Transverse colon (tissue), 4 donors: ENCODE data around the gene PRR5L. TPM values are rescaled to one million over a fixed set of nuclear protein-coding genes. Genes with fewer than 3 reads are reported as not detected.
A peak's percentile ranks its signal among the peaks of the same experiment; 100 is the strongest.

Source experiments
- DNase-seq: peaks from one replicate; pipeline ENCODE4 v3.0.0-alpha.2; 2019
- H3K27ac ChIP-seq, 4 donors: fragments of 200-600 bp; sonication (generic); 2 replicates each; pipeline ENCODE4 v1.5.1; 2016 to 2018; ENCODE audit warnings: inconsistent platforms in 4 of 4
- H3K27me3 ChIP-seq: fragments of 200-600 bp; sonication (generic); 2 replicates; pipeline ENCODE4 v1.5.1; 2017; ENCODE audit warnings: inconsistent platforms
- H3K36me3 ChIP-seq, 4 donors: fragments of 200-600 bp; sonication (generic); 2 replicates each; pipeline ENCODE4 v1.5.1; 2017 to 2019; ENCODE audit warnings: inconsistent platforms in 4 of 4
- H3K4me1 ChIP-seq, 4 donors: fragments of 200-600 bp; sonication (generic); 2 replicates each; pipeline ENCODE4 v1.5.1; 2017 to 2020; ENCODE audit warnings: inconsistent platforms in 4 of 4
- H3K4me3 ChIP-seq, 4 donors: fragments of 200-600 bp; sonication (generic); 1 replicate in 1 of 4; 2 replicates in 3 of 4; pipeline versions ENCODE4 v1.5.1 to v1.6.1; 2017 to 2019; ENCODE audit warnings: inconsistent platforms in 4 of 4
- H3K9me3 ChIP-seq, 2 donors: fragments of 200-600 bp; sonication (generic); 2 replicates each; pipeline ENCODE4 v1.5.1; 2017 to 2019; ENCODE audit warnings: inconsistent platforms in 2 of 2
- EP300 ChIP-seq: sonication (generic); formaldehyde crosslinking; IDR thresholded peaks from one replicate; pipeline ENCODE4 v1.6.1; 2017; ENCODE audit warnings: antibody characterized with exemption, low read depth
- POLR2A ChIP-seq: fragments of 450-650 bp; IDR thresholded peaks from one replicate; pipeline ENCODE4 v1.6.1; 2016; ENCODE audit warnings: antibody characterized with exemption, mild to moderate bottlenecking, moderate library complexity
- POLR2AphosphoS5 ChIP-seq, 3 donors: sonication (generic); formaldehyde crosslinking; IDR thresholded peaks; one replicate each; pipeline ENCODE4 v1.6.1; 2016; ENCODE audit warnings: antibody characterized with exemption in 3 of 3
- WGBS, 2 donors: methylation state at CpG; one replicate each; pipeline ENCODE4 v1.1.5; 2018; ENCODE audit warnings: low coverage in 1 of 2; 5-methylcytosine and 5-hydroxymethylcytosine counted together
- in situ Hi-C, 4 donors: fragments of 200-750 bp; cut with MboI; loops; one replicate each; pipeline versions ENCODE4 v1.15.0 to v1.15.1; 2017; ENCODE audit warnings: low sequenced_read_pairs in 3 of 4, low pct_ligation_motif_present in 1 of 4, low pct_unique_long_range_greater_than_20kb in 1 of 4
- intact Hi-C: fragments of 100-400 bp; cut with DNase I; formaldehyde crosslinking; loops from one replicate; pipeline ENCODE4 v1.15.1; 2023; ENCODE audit warnings: low total_unique reads
- total RNA-seq, 4 donors: library from RNA; depleted of rRNA; stranded (reverse); fragments of >200 nt; gene quantifications; one replicate each; pipeline ENCODE4 v1.1.0, GENCODE V29; 2016
- TF ChIP-seq, protein P1 (sequence below), 5 experiments: fragments of 200-600 bp in 3 of 5; fragments of 450-650 bp in 2 of 5; sonication (generic) in 3 of 5; IDR thresholded peaks; 1 replicate in 2 of 5; 2 replicates in 3 of 5; pipeline ENCODE4 v1.5.1; 2016 to 2017; ENCODE audit warnings: antibody characterized with exemption in 5 of 5, inconsistent platforms in 3 of 5, mild to moderate bottlenecking in 2 of 5, moderate library complexity in 1 of 5

PRR5L gene
- total RNA-seq, 4 donors from 2014 or later = 203 to 418 (median 251) TPM

DNA sequence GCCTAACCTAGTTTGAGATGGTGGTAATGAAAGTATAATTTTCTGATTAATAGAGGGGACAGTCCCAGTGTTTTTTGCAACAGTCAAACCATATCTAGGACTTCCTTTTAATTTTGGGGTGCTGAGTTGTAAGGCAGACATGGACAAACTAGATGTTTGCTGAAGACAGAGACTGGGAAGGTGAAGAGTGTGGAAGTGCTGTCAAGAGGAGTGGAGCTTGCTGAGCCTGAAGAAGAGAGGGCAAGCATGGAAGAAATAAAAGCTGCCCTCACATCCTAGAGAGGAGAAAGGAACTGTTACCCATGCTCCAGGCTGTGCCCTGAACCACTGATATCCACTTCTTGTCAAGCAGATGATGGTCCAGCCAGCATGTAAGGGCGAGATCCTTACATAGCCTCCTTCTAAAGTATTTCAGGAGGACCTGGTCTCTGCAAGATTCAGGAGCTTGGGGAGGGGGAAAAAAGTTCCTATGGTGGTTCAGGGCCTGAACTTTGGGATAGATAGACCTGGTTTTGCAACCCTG lies 51.4 kb downstream of the PRR5L start:
- Histone ChIP-seq H3K36me3 (no peaks in the 10 kb centered on the region), H3K4me3 (no peak overlapping the region), H3K27me3 (no peaks in the 10 kb centered on the region), H3K4me1 (peaks cover 0 to 21% (median 4%) of the 10 kb centered on the region in 4 donors), H3K9me3 (no peaks in the 10 kb centered on the region), H3K27ac (peak overlapping the region in 1 of 4 donors; percentile 82)
- intact Hi-C loops (no loop called here), in situ Hi-C loops (no loop called here)
- TF ChIP-seq EP300 (no peak), POLR2A (no peak), POLR2AphosphoS5 (IDR thresholded peaks at IDR 0.05) (no peak)
- TF ChIP-seq, protein P1, sequence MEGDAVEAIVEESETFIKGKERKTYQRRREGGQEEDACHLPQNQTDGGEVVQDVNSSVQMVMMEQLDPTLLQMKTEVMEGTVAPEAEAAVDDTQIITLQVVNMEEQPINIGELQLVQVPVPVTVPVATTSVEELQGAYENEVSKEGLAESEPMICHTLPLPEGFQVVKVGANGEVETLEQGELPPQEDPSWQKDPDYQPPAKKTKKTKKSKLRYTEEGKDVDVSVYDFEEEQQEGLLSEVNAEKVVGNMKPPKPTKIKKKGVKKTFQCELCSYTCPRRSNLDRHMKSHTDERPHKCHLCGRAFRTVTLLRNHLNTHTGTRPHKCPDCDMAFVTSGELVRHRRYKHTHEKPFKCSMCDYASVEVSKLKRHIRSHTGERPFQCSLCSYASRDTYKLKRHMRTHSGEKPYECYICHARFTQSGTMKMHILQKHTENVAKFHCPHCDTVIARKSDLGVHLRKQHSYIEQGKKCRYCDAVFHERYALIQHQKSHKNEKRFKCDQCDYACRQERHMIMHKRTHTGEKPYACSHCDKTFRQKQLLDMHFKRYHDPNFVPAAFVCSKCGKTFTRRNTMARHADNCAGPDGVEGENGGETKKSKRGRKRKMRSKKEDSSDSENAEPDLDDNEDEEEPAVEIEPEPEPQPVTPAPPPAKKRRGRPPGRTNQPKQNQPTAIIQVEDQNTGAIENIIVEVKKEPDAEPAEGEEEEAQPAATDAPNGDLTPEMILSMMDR (IDR thresholded peaks at IDR 0.05) = no peak
- 96% methylated on average over 1 of the region's 1 CpG; no CpG with 5 or more reads in 1 of the 2 donors for WGBS, 2 donors
- DNase-seq = no peak

DNA sequence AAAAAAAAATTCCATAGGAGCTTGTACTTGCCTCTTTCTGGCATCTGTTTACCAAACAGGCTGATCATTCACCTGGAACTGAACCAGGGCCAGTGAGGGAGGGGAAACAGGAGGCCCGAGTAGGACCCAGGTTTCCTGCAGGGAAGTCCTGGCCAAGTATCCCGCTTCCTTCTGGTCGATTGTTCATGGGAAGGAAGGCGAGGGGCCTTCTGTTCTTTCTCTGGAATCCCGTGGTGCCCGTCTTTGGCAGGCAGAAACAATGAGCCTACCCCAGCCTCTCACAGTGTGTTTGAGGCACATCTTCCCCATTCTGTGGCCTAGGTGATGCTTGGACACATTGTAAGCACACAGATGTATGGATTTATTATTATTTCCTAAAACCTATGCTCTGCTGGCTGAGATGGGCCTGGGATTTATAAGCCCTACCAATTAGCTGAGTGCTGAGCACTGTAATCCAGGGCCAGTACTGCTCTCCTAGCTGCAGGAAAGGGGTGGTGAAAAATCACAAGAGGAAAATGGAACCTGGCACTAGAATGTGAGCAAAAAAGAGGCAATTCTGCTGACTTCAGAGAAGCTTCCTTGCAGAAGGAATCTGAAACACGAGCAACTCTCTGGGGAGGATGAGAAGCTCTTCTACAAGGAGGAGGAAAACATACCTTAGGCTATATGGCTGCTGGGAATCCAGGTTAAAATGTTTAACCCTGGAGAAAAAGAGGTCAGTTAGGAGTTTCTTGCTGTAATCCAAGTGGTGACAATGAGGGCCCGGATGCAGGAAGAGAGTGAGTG lies 53.5 kb downstream of the PRR5L start:
- Histone ChIP-seq H3K27me3 (no peaks in the 10 kb centered on the region), H3K27ac (peak overlapping the region in 2 of 4 donors; percentile 17 to 33)
- in situ Hi-C loops = no loop called here

DNA sequence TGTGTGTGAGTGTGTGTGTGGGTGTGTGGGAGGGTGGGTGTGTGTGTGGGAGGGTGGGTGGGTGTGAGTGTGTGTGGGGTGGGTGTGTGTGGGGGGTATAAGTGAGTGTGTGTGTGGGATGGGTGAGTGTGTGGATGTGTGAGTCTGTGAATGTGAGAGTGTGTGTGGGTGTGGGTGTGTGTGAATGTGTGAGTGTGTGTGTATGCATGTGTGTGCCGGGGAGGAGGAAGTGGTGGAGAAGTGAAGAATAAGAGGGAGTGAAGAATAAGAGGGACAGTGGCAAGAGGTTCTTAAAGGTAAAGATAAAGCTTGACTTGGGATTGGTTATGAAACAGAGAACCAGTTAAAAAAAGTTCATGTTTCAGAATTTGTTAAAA lies 54.0 kb downstream of the PRR5L start:
- 46 to 75% methylated on average over 1 of the region's 1 CpG for WGBS, 2 donors
- TF ChIP-seq POLR2A (no peak), POLR2AphosphoS5 (IDR thresholded peaks at IDR 0.05) (no peak)
- no peaks in the 10 kb centered on the region for H3K9me3 ChIP-seq
- H3K36me3 ChIP-seq = no peaks in the 10 kb centered on the region
- H3K27me3 ChIP-seq = no peaks in the 10 kb centered on the region
- no peak overlapping the region for H3K4me3 ChIP-seq
- no peak overlapping the region for H3K27ac ChIP-seq
- no peak for DNase-seq
- peaks cover 0 to 26% (median 13%) of the 10 kb centered on the region in 4 donors for H3K4me1 ChIP-seq
- in situ Hi-C loops = no loop called here
- intact Hi-C loops = no loop called here

More for the DNA sequence above, 53.5 kb downstream of the PRR5L start:
- DNase-seq = no peak
- 77 to 79% methylated on average over 3 to 8 of the region's 8 CpGs for WGBS, 2 donors
- H3K4me3 ChIP-seq = no peak overlapping the region
- intact Hi-C loops = no loop called here
- H3K9me3 ChIP-seq = no peaks in the 10 kb centered on the region
- H3K4me1 ChIP-seq = peaks cover 0 to 28% (median 13%) of the 10 kb centered on the region in 4 donors
- no peak for TF ChIP-seq POLR2AphosphoS5 (IDR thresholded peaks at IDR 0.05)
- no peak for TF ChIP-seq POLR2A
- TF ChIP-seq, protein P1 (IDR thresholded peaks at IDR 0.05) = no peak
- TF ChIP-seq EP300 = no peak
- no peaks in the 10 kb centered on the region for H3K36me3 ChIP-seq

DNA sequence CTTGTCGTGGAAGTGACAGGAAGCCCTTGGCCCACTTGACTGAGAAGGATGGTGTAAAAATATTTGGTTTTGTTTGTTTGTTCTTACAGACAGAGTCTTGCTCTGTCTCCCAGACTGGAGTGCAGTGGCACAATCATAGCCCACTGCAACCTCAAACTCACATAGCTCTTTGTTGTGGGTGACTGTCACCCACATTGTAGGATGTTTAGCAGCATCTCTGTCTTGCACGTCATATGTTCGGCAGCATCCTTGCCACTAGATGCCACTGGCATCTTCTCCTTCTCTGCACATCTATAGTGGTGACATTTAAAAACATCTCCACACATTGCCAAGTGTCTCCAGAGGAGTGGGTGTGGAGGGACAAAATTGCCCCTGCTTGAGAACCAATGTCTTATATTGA lies 56.8 kb downstream of the PRR5L start:
- no peak for DNase-seq
- WGBS, 2 donors = 80% methylated on average over 3 of the region's 3 CpGs; no CpG with 5 or more reads in 1 of the 2 donors
- Histone ChIP-seq H3K4me3 (no peak overlapping the region), H3K4me1 (peaks cover 0 to 37% (median 25%) of the 10 kb centered on the region in 4 donors), H3K27me3 (no peaks in the 10 kb centered on the region), H3K36me3 (no peaks in the 10 kb centered on the region), H3K9me3 (no peaks in the 10 kb centered on the region), H3K27ac (no peak overlapping the region)
- in situ Hi-C loops (no loop called here), intact Hi-C loops (no loop called here)
- TF ChIP-seq POLR2AphosphoS5 (IDR thresholded peaks at IDR 0.05) = no peak
- TF ChIP-seq POLR2A = no peak
- no peak for TF ChIP-seq EP300
- TF ChIP-seq, protein P1 (IDR thresholded peaks at IDR 0.05) = no peak
